HG02852 (cell line): ENCODE results near the gene CCIN.
"Not testable (repeated sequence)": the region's sequence is repeated elsewhere in the genome, so short reads cannot be mapped to it uniquely, and the experiment has no call there.

Experiments
- ATAC-seq: cut with Tn5 transposase; IDR thresholded peaks from one replicate; pipeline ENCODE4 v1.9.1; 2021; ENCODE audit warnings: mild to moderate bottlenecking, moderate library complexity; ENCODE audit not compliant: unreplicated experiment

The CCIN gene

DNA sequence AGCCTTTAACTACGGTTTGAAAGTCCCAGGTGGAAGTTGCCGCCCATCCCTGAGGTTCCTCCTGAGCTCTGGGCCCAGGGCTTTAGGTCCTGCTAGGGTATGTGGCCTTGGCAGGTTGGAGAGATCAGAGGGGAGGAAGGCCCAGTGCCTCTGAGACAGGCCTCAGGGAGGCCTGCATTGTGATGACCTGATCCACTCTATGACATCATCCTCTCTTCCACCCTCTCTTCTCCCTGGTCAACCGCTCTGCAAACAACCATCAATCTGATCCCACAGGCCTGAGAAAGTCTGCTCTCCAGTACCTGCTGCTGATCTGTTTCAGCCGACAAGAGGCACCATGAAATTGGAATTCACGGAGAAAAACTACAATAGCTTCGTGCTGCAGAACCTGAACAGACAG lies at the start of gene CCIN:
Gene CCIN, plus strand, starts transcription at position 223 of the 400 bp plus-strand sequence. Its CDS starts 115 bp downstream, at position 338.
- ATAC-seq, result no peak

GRCh38 chr9:36119476-36119875 lies 49.7 kb upstream of the CCIN start:
- no peak for ATAC-seq

DNA sequence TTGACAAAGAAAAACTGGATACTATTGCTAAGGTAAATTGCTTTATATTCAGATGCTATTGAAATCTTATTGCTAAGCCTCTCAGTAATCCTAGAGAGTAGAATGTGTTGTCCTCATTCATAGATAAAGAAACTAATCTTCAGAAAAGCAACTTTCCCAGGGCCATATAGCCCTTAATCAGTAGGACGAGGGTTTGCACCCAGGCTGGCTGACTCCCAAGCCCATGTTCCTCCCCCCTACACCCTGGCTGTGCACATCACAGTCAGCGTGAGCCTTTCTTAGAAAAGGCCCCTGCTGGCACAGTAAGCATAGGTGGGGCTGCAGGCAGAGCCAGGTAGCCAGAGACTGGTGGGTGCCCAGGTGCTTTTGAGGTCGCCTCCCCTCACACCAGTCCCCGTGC lies 48.5 kb upstream of the CCIN start:
- ATAC-seq, result no peak

DNA sequence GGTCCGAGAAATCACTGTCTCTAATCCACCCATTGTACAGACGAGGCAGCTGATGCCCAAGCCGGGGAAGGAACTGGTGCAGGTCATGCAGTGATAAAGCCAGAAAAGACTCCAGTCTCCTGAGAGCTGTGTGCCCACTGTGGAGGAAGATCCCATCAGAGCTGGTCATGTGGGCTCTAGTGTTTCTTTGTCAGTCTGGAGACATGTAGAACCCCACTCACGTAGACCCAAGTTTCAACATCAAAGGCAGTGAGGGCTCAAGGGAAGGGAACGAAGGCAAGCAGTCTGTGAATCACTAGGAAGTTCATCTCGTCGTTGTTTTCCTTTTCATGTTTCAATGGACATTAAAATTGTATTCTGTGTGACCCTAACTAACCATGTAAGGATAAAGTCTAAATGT lies 47.2 kb upstream of the CCIN start:
- ATAC-seq, result no peak

- ATAC-seq, result no peak
These were observed 45.7 kb upstream of the CCIN start for GRCh38 chr9:36123515-36123914.

- ATAC-seq, result no peak
These were observed 43.9 kb upstream of the CCIN start for GRCh38 chr9:36125062-36125855.

GRCh38 chr9:36126016-36126730 lies 43.0 kb upstream of the CCIN start:
- no peak for ATAC-seq

DNA sequence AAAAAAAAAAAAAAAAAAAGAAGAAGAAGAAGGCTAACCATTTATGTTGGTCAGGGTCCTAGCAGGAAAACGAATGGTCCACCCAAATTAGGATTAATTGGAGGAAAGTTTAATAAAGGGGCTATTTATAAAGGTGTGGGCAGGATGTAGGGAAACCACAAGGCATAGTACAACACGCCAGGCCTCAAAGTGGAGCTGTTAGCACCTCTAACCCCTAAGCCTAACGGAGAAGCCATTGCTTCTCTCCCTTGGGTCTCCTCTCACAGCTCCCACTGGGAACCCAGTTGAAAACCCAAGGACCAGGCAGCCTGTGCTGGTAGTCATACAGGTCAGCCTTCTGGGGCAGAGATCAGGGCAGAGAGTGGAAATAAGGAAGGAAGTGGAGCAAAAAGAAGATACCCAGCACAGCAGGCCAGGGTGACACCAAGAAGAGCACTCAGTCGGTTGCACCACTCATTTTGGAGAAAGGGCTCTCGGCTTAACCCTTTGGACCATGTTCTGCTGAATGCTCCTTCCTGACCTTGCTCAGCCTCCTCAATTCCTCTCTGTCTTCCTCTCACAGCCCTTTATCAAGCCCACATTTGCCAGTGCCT lies 41.4 kb upstream of the CCIN start:
- no peak for ATAC-seq

DNA sequence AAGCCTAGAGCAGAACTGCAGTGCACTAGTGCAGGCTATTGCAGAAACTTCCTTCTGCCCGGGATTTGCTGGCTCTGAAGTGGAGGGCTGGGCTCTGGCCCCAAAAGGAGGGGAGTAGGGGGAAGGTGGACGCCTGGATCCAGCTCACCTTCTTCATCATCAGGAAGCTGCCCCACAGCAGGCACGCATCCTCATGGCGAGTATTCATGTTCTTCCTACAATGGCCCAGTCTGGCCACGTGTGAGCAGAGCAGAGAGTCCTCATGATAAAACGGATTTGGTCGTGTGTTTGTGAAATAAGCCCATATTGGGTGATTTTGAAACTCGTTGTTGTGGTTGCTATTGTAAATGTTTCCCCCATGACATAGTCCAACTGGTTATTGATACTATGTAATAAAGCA lies 40.8 kb upstream of the CCIN start:
- ATAC-seq, result no peak

GRCh38 chr9:36129139-36129538 lies 40.0 kb upstream of the CCIN start:
- no peak for ATAC-seq

DNA sequence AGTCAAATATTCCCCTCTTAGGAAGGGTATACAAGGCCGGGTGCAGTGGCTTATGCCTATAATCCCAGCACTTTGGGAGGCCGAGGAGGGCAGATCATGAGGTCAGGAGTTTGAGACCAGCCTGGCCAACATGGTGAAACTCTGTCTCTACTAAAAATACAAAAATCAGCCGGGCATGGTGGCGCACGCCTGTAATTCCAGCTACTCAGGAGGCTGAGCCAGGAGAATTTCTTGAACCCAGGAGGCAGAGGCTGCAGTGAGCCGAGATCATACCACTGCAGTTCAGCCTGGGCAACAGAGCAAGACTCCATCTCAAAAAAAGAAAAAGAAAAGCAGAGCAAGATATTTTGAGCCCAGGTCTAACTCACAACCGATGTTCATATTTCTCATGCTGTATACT lies 37.5 kb upstream of the CCIN start:
- not testable (repeated sequence) for ATAC-seq

- no peak for ATAC-seq
These were observed 37.1 kb upstream of the CCIN start for GRCh38 chr9:36132086-36132485.

- no peak for ATAC-seq
These were observed 34.3 kb upstream of the CCIN start for GRCh38 chr9:36134761-36135505.

DNA sequence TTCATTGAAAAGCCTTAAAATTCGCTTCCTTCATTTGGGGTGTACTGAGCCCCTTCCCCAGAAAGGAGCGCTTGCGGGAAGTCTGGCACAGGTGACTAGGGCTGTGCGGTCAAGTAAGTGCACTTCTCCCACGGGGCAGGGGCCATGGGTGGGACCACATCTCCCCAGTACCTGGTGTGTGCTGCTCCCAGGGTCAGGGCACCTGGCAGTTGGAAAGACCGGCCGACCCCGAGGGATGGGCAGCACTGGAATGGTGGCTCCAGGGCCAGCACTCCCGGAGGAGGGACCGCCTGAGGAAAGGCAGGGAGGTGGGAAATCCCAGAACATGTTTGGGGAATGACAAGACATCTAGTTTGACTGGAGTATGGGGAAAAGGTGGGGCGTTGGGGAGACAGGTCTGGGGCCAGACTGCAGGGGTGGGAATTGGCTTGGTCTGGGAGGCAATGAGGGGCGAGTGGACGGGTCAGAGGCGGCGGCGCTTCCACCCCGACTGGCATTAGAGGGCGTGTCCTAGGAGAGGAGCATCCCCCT lies 33.4 kb upstream of the CCIN start:
- ATAC-seq, result no peak

- peak; percentile 95 for ATAC-seq
These were observed 32.8 kb upstream of the CCIN start, which contains the start of gene GLIPR2 for GRCh38 chr9:36136272-36136893. GLIPR2 (plus strand) TSS chr9:36136733; CDS start chr9:36136779, 46 bp downstream.

DNA sequence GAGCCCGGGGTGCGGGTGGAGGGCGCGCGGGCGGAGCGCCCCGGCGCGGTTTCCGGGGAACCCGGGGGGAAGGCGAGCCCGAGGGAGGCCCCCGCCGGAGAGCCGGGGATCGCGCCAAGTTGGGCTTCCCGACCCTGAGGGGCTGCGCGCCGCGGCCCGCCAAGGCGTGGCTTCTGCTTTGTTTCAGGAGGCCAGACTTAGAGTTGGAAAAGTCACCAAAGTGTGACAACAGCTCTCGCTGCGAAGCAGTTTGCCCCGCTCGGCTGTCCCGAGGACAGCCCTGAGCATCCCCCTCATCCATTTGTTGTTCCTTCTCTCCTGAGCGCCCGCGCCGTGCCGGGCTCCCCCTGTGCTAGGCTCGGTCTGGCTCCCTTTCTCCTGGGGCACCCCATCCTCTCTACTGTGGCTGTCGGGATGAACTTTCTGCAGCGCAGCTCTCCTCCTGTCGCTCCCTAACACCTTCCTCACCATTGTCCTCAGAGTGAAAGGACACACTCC lies 32.2 kb upstream of the CCIN start:
- peak; percentile 39 for ATAC-seq

DNA sequence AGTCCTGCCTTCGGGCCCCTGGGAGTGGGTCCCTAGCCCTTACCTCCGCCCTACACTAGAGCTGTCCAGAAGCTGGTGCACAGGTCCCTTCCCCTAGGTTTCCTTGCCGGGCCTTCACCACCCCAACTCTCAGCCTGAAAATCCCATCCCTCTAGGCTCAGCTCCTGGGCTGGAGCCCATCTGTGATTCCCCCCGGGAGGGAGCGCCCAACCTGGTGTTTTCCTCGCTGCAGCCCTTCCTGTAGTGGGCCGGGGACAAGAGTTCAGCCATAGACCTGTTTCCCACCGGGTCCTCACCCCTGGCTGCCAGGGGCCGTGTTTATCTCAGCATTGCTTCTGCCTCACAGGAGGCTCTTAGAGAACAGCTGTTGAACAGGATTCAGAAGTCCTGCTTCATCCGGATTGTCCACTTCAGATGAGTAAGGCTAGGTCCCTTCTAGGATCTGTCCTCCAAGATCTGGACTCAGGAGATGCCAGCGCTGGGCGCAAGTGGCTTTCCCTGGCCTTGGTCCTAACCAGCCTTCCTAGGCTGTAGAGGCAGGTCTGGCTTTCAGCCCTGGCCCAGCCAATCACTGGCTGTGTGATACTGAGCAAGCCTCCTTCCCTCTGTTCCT lies 31.7 kb upstream of the CCIN start:
- no peak for ATAC-seq

DNA sequence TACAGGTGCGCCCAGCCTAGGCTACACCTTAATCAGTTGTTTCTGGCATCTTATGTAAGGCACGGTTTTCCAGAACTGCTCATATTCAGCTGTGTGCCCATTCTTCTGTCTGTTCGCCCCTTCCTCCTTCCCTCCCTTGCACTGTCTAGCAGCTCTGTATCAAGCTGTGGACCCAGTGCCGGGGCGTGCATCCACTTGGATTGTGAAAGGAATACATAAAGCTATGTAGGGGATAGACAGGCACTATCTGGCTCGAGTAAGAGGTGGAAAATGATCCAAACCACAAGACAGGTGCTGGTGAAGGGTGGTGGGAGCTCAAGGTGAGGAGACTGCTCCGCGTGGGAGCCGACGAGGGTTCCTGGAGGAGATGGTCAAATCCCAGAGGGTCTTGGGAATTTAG lies 30.7 kb upstream of the CCIN start:
- ATAC-seq, result no peak

DNA sequence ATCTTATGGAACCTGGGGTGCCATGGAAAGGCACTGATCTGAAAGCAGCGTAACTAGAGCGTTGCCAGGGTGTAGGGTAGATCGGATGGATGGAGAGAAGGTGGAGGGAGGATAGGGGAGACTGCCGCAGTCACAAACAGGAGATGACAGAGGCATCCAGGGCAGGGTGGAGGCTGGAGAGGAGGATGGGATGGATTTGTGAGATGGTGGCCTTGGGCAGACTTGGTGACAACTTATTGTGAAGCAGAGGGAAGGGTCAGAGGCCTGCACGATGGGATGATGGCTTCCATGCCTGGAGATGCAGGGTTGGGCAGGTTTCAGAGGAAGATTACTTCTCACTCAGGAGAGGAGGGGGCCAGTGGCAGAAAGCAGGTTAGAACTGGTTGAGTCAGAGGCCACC lies 30.3 kb upstream of the CCIN start:
- ATAC-seq, result no peak
